HG03571 (cell line): ENCODE measurements around the gene SLC9A5.

Experiments
- ATAC-seq: cut with Tn5 transposase; IDR thresholded peaks from one replicate; pipeline ENCODE4 v1.9.1; 2021; ENCODE audit not compliant: unreplicated experiment

The SLC9A5 gene, protein sequence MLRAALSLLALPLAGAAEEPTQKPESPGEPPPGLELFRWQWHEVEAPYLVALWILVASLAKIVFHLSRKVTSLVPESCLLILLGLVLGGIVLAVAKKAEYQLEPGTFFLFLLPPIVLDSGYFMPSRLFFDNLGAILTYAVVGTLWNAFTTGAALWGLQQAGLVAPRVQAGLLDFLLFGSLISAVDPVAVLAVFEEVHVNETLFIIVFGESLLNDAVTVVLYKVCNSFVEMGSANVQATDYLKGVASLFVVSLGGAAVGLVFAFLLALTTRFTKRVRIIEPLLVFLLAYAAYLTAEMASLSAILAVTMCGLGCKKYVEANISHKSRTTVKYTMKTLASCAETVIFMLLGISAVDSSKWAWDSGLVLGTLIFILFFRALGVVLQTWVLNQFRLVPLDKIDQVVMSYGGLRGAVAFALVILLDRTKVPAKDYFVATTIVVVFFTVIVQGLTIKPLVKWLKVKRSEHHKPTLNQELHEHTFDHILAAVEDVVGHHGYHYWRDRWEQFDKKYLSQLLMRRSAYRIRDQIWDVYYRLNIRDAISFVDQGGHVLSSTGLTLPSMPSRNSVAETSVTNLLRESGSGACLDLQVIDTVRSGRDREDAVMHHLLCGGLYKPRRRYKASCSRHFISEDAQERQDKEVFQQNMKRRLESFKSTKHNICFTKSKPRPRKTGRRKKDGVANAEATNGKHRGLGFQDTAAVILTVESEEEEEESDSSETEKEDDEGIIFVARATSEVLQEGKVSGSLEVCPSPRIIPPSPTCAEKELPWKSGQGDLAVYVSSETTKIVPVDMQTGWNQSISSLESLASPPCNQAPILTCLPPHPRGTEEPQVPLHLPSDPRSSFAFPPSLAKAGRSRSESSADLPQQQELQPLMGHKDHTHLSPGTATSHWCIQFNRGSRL

GRCh38 chr16:67248401-67249177 lies at the start of gene SLC9A5:
Gene SLC9A5 (plus strand): TSS chr16:67248979. CDS start chr16:67249015, 36 bp downstream.
- no peak for ATAC-seq

- ATAC-seq, result no peak
Observed at GRCh38 chr16:67199011-67199807, 49.6 kb upstream of the SLC9A5 start, which contains the start of gene ELMO3. Gene ELMO3 (plus strand): TSS chr16:67199131. CDS start chr16:67199327, 196 bp downstream.

- no peak for ATAC-seq
Observed at GRCh38 chr16:67199808-67200198, 49.0 kb upstream of the SLC9A5 start.

GRCh38 chr16:67200491-67200890 lies 48.3 kb upstream of the SLC9A5 start:
- ATAC-seq, result no peak

- ATAC-seq, result no peak
Observed at GRCh38 chr16:67201411-67202345, 47.1 kb upstream of the SLC9A5 start.

GRCh38 chr16:67202426-67202825 lies 46.4 kb upstream of the SLC9A5 start:
- ATAC-seq, result no peak

GRCh38 chr16:67202956-67203493 lies 45.8 kb upstream of the SLC9A5 start:
- ATAC-seq, result no peak

- ATAC-seq, result no peak
Observed at GRCh38 chr16:67204076-67204475, 44.7 kb upstream of the SLC9A5 start.

GRCh38 chr16:67206129-67206837 lies 42.5 kb upstream of the SLC9A5 start:
- ATAC-seq, result no peak

- ATAC-seq, result no peak
Observed at GRCh38 chr16:67206838-67207248, 41.9 kb upstream of the SLC9A5 start.

DNA sequence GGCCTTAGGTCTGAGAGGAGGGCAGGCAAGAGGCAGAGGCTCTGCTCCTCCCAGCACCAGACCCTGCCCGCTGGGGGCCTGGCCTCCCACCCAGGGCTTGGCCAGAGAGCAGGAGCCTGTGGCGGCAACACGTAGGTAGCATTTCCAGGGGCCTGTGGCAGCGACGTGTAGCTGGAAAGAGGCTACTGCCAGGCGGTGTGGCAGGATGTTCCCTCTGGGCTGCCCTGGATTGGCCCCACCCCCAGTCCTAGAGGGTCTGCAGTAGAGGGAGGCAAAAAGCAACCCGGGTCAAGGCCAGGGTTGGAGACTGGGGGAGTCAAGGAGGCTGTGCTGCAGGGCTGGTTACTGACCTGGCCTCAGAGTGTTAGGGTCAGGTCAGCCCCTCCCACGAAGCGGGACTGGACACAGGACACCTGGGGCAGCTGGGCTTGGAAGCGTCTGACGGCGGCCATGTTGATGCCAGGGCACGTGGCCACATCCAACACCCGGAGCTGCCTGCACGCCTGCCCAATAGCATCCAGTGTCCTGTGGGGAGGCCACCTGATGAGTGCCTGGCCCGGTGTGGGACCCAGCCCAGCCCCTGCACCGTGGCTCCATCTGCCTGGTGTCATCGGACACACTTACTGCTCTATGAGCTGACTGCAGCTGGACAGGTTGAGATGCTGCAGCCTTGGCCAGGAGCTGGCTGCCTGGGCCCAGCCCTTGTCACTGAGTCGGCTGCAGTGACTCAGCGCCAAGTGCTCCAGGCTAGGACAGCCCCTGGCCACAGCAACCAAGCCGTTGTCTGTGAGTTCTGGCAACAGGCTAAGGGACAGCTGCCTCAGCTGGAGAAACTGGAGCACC lies 41.3 kb upstream of the SLC9A5 start:
- no peak for ATAC-seq

DNA sequence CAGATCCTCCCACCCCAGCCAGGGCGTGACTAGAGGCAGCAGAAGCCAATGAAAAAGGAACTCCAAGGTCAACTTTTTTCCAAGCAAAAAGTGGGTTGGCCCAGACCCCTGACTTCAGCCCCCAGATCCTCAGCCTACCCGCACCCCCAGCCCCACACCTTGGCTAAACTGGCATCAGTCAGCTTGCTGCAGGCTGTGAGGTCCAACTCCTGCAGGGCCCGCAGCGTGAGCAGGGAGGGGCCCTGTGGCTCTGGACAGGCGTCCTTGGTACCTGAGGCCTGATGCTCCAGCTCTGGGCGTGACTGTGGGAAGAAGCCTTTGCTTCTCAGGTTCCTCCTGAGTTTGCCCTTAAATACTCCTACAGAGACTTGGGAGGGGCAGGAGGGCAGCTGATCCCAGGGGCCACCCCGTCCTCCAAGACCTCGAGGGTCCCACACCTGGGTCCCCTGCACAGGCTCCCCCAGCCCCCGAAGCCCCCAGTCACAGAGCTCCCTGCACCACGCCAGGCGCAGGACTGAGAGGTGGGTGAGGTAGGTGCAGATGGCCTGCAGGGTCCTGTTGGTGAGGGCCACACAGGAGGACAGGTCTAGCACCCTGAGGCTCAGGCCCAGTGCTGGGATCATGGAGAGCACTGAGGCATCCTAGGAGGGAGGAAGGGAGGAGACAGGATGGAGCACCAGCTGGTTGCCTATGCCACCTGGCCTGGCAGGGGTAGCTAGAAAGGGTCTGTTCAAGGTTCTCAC lies 40.5 kb upstream of the SLC9A5 start:
- no peak for ATAC-seq

DNA sequence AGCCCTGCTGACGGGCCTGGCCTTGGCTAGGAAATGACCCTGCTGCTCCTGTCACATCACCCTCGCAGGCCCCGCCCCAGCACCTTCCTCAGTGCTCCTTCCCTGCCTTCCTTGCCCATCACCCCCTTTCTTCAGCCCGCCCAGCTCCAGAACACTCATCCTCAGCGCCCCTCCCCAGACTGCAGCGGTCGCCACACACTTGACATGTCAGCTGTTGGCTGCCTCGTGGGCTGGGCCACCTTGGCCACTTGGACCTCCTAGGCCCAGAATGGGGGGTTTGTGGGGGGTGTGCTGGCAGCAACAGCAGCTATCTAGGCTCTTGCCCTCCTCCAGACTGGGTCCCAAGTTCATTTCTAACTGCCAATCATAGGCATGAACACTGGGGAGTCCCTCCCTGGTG lies 39.2 kb upstream of the SLC9A5 start:
- ATAC-seq, result no peak

GRCh38 chr16:67210069-67210937 lies 38.5 kb upstream of the SLC9A5 start:
- no peak for ATAC-seq

DNA sequence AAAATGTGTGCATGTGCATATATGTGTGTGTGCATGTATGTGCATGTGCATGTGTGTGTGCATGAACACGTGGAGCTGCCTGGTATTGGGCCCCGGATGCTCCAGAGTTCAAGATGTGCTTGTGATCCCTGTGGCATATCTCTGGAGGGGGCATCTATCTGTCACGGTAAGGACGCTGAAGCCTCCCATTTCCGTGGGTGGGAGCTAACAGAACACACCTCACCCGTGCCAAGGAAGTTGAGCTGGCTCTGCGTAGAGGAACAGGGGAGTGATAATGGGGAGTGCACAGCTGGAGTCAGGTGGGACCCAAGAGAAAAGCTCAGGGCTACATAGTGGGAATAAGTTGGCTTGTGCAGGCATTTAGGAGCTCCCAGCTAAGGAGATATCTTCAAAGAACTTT lies 37.1 kb upstream of the SLC9A5 start:
- no peak for ATAC-seq

DNA sequence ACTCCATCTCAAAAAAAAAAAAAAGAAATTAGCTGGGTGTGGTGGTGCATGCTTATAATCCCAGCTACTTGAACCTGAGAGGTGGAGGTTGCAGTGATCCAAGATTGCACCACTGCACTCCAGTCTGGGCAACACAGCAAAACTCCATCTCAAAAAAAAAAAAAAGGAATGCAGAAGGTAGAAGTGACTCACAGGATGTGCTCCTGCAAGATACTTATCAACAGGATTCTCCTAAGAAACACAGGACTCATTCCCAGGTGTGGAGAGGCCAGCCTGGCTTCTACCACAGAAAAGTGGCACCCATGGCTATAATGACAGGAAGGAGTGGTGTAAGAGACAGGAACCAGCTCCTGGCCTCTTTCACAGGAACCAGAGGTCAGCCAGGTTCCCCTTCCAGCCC lies 36.0 kb upstream of the SLC9A5 start:
- no peak for ATAC-seq
